HG03045 (cell line): ENCODE data around the gene MRM2.

Source experiments
- ATAC-seq: cut with Tn5 transposase; IDR thresholded peaks from one replicate; pipeline ENCODE4 v1.9.1; 2021; ENCODE audit warnings: mild to moderate bottlenecking, moderate library complexity; ENCODE audit not compliant: unreplicated experiment

Gene MRM2

GRCh38 chr7:2225336-2225735, 16.7 kb downstream of the MRM2 start:
- no peak for ATAC-seq

- ATAC-seq = no peak
These were observed 17.1 kb downstream of the MRM2 start for GRCh38 chr7:2224934-2225333.

- ATAC-seq = no peak
These were observed 17.5 kb downstream of the MRM2 start for GRCh38 chr7:2224491-2224928.

- ATAC-seq = no peak
These were observed 18.7 kb downstream of the MRM2 start for GRCh38 chr7:2223321-2223720.

GRCh38 chr7:2222516-2222915, 19.5 kb downstream of the MRM2 start:
- no peak for ATAC-seq

- no peak for ATAC-seq
These were observed 21.1 kb downstream of the MRM2 start for GRCh38 chr7:2220954-2221353.

DNA sequence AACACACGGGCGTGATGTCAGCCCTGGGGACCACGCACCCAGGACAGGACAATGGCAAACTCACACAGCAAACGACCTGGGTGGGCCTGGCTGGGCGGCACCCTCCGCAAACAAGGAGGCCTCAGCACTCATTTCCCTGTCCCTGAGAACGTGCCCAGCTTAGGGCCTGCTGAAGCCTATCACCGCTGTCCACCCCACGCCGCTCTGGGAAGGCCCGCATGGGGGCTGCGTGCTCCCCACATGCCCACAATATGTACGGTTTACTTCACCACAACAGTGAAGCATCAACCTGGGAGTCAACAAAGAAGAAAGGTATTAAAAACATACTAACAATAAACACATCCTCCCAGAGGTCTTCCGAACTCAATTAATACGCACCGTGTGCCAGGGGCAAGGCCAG, 21.5 kb downstream of the MRM2 start:
- ATAC-seq = no peak

GRCh38 chr7:2220030-2220429, 22.0 kb downstream of the MRM2 start:
- ATAC-seq = no peak

DNA sequence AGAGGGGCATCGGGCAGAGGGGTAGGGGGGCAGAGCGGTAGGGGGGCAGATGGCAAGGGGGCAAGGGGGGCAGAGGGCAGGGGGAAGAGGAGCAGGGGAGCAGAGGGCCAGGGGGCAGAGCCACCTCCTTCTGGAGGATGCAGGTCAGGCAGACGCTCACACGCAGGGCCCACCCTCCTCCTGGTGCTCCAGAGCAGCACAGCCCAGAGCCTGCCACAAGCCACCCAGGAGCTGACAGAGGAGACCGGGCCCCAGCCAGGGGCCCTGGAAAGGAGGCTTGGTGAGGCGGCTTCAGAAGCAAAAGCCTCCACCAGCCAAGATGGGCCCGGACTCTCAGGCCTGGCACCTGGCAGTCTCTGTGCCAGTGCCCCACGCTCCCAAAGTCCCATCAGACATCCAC, 22.4 kb downstream of the MRM2 start:
- no peak for ATAC-seq

DNA sequence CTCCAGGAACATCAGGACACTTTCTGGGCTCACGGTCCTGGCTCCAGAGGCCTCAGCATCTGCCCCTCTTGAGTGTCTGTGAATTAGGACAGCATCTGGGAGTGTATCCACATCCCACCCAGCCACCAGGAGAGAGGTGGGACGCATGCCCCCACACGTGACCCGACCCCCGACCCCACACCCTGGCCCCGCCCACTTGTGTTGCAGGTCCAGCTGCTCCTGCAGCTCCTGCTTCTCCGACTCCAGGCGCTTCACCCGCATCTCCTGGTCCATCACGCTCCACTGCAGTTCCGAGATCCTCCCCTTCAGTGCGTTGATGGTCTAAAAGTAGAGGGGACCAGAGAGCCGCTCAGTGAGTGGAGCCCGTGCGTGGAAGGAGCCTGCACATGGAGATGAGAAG, 22.9 kb downstream of the MRM2 start:
- ATAC-seq = no peak

DNA sequence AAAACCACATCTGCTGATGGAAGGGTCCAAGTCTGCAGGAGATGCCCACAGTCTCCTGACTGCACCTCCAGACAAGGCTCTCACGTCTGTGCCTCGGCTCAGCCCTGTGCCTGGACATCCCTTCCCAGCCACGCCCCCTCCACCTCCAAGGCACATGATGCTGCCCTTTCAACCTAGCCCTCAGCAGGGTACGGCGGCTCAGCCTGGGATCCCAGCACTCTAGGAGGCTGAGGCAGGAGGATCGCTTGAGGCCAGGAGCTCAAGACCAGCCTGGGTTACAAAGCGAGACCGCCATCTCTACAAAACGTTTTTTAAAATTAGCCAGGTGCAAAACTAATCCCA, 23.6 kb downstream of the MRM2 start:
- ATAC-seq = no peak

DNA sequence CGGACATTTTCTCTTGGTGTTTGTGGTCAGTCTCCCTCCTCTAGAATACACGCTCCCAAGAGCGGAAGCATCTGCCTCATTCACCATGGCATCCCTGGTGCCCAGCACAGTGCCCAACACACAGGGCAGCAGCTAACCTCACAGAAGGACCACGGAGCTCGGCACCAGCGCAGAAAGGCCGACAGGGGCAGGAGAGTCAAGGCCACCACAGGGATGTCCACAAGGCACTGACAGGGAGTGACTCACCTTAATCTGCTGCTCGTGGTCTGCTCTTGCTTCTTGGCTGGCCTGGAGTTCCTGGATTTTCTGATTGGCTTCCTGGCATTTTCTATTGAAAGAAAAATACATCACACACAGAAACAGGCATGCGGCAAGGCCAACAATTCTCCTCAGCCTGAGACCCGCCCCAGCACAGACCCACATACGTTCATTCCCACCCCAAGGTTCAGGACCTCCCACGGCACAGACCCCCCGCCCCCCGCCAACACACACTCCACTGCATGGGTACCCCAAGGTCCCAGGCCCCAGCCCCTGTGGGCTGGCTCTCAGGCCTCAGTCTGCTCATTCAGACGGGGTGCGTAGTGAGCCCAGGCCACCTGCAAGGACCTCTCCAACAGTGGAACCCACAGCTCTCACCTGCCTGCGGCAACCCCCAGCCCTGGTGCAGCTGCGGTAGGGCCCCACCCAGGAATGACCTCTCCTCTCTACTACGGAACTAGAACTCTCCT, 24.1 kb downstream of the MRM2 start:
- no peak for ATAC-seq

- no peak for ATAC-seq
These were observed 24.8 kb downstream of the MRM2 start for GRCh38 chr7:2217206-2217605.

GRCh38 chr7:2215851-2216250, 26.2 kb downstream of the MRM2 start:
- no peak for ATAC-seq

GRCh38 chr7:2214636-2215035, 27.4 kb downstream of the MRM2 start:
- no peak for ATAC-seq

DNA sequence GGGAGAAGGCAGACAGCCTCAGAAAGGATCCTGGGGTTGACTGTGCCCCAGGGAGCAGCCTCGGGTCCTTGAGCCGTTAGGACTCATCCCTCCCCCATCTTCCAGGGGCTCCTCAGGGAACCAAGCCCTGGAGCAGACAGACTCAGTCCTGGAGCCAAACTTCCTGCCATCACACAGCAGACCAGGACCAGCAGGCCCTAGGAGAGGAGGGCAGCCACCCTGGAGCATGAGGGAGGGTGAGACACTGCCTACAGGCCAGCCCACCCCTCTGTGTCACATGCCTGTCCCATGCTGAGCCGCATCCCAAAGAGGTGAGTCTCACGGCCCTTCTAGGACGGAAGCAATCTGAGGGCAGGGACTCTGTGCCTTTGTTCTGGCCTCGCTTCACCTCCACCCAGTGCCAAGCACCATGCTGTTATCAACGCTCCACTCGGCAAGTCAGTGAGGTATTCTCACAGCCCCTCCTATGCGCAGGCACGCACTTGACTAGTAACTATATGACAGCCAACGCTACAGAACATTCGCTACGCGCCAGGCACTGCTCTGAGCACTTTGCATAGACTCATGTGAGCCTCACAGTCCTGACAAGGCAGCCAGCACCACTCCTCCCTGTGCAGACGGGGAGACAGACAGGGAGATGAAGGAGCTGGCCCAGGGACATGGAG, 28.3 kb downstream of the MRM2 start:
- no peak for ATAC-seq

DNA sequence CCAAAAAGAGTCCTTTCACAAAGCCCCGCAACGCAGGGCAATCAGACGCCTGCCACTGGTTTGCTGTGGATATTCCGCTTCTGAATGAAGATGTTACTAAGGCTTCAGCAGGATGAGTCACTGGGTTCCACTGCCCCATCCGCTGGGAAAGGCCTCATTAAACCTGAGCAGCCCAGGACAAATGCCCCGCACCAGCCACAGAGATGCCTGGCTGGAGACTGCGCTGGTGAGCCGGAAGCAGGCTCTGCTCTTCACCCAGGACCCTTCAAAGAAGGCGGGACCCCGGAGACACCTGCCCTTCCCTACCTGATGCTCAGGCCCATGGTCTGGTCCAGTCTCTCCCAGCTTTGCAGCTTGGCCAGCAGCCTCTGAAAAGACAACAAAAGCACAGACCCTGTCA, 29.1 kb downstream of the MRM2 start:
- ATAC-seq = no peak

GRCh38 chr7:2211926-2212325, 30.1 kb downstream of the MRM2 start:
- ATAC-seq = no peak

GRCh38 chr7:2211259-2211880, 30.6 kb downstream of the MRM2 start:
- no peak for ATAC-seq

DNA sequence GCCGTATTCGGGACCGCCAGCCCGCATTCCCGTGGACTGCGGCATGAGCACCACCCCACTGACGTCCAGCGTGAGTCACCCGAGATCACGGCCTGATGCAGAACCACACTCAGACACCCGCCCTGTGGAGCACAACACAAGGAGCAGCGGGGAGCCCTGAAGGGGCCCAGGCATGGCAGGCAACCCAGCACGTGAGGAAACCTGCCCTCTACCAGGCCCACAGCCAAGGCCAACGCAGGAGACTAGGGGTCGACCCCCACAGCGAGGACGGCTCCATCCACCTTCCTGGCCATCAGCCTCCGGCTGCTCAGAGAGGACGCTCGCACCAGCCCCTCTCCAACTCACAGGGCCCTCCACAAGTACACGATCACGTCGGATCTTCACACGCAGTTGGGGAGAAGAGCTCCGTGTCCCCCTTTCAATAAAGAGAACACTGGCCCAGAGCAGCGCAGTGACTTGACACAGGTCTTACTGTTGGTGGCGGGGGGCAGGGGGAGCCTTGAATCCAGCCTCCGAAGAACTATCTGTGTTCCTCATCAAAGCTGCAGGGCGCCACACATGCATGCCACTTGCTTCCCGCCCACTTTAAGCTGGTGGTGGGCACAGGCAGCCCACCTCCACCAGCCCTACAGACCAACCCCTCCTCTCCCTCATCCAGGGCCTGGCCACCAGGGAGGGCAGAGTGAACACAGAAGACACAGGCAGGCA, 31.3 kb downstream of the MRM2 start:
- ATAC-seq = no peak

GRCh38 chr7:2209961-2210323, 32.1 kb downstream of the MRM2 start:
- no peak for ATAC-seq
